ENCODE data around the gene LMCD1. TPM values are rescaled to one million over a fixed set of nuclear protein-coding genes. Genes with fewer than 3 reads are reported as not detected.

LMCD1 gene
- total RNA-seq, 1 donor from 2014 or later, result 1.3 TPM

DNA sequence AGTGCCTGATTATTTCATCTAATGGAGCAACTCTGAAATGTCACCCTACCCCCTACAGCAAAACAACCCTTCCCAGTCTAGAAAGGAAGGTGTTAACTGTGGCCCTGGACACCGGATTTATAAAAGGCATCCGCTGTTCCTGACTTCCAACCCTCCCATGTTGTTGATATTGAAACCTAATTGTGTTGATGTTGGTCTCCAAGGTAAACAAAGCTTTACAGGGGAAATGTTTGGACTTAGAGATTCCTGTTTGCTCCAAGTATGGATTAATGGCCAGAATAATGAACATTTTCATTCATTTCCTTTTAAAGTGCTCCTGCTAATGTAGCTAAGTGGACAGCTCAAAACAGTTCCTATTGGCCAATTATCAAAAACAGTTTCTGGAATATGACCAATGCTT lies 19.4 kb upstream of the LMCD1 start:
- Mint-ChIP-seq H3K36me3 (ENCODE audit: unreplicated experiment) (peaks cover 4% of the 10 kb centered on the region), H3K27ac (ENCODE audit: unreplicated experiment) (no peak overlapping the region), H3K9me3 (ENCODE audit: unreplicated experiment) (no peaks in the 10 kb centered on the region), H3K27me3 (ENCODE audit: unreplicated experiment) (no peaks in the 10 kb centered on the region), H3K4me3 (ENCODE audit: unreplicated experiment) (no peak overlapping the region), H3K4me1 (ENCODE audit: low read depth, unreplicated experiment) (no peaks in the 10 kb centered on the region)
- no peak for TF ChIP-seq CTCF (IDR thresholded peaks at IDR 0.05; ENCODE audit: partially characterized antibody, unreplicated experiment)
- no peak for DNase-seq

DNA sequence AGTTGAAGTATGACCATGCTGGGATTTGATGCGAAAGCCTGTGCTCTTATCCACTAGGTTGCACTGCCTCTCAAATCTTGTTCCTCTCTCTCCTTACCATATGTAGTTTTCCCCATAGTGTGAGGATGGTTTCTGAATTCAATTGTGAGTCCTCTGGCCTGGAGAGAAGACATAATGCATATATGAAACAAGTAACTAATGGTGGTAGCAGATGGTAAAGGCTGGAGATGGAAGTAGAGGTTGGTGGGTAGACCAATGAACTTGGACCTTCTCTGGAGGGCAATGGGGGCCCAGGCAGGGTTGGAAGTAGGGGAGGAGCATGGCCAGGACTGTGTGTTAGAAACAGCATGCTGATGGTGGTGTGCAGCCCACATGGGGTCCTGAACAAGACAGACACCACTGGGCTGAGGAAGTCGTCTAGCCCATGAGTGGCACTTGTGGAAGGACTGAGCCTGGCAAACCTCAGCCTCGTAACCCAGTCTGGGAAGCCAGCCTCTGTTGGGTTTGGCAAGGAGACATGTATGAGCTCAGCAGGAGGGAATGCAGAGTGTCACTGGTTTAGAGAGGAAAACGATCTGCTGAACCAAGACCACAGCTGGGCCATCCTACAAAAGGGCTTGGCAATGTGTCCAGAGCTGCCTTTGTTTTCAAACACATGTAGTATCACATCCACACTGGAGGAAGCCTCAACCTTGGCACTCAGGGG lies 18.5 kb upstream of the LMCD1 start:
- TF ChIP-seq CTCF (IDR thresholded peaks at IDR 0.05; ENCODE audit: partially characterized antibody, unreplicated experiment), result no peak
- H3K4me1 Mint-ChIP-seq (ENCODE audit: low read depth, unreplicated experiment), result no peaks in the 10 kb centered on the region
- H3K4me3 Mint-ChIP-seq (ENCODE audit: unreplicated experiment), result no peak overlapping the region
- DNase-seq, result no peak
- peaks cover 4% of the 10 kb centered on the region for H3K36me3 Mint-ChIP-seq (ENCODE audit: unreplicated experiment)
- H3K27ac Mint-ChIP-seq (ENCODE audit: unreplicated experiment), result no peak overlapping the region
- no peaks in the 10 kb centered on the region for H3K27me3 Mint-ChIP-seq (ENCODE audit: unreplicated experiment)
- H3K9me3 Mint-ChIP-seq (ENCODE audit: unreplicated experiment), result no peaks in the 10 kb centered on the region

- Mint-ChIP-seq H3K27me3 (ENCODE audit: unreplicated experiment) (no peaks in the 10 kb centered on the region), H3K4me1 (ENCODE audit: low read depth, unreplicated experiment) (no peaks in the 10 kb centered on the region), H3K4me3 (ENCODE audit: unreplicated experiment) (no peak overlapping the region), H3K27ac (ENCODE audit: unreplicated experiment) (no peak overlapping the region), H3K36me3 (ENCODE audit: unreplicated experiment) (peaks cover 4% of the 10 kb centered on the region), H3K9me3 (ENCODE audit: unreplicated experiment) (no peaks in the 10 kb centered on the region)
- no peak for DNase-seq
- TF ChIP-seq CTCF (IDR thresholded peaks at IDR 0.05; ENCODE audit: partially characterized antibody, unreplicated experiment), result no peak
These were observed 17.0 kb upstream of the LMCD1 start for GRCh38 chr3:8484409-8485140.

DNA sequence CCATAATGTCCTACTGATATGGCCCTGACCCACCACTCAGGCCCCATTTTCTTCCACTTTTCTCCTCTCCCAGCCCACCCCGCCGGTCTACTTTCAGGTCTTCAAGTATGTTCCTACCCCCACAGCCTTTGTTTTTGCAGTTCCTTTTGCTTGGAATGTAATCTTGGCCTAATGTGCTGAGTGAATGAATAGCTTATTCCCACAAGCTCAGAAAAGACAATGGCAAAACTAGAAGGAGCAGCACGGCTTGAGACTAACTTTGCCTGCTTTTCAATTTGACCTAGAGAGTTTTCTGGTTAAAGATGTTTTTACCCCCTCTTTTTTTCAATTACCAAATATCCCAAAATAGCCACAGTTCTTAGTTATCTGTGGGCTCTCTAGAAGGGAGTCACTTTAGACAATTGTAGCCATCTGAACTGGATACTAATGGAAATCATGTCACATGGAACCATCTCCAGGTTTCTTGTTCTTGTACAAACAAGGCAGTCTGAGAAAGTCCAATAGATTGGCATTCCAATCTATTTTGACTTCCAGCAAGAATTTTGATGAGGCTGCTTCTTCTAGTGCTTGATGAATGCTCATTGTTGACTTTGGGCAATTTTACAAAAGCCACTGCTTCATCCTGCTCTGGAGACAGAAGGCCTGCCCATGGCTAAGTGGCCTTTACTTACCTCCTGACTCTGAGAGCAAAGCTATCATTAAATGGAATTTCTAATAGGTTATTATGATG lies 16.3 kb upstream of the LMCD1 start:
- no peaks in the 10 kb centered on the region for H3K4me1 Mint-ChIP-seq (ENCODE audit: low read depth, unreplicated experiment)
- no peak for DNase-seq
- no peak for TF ChIP-seq CTCF (IDR thresholded peaks at IDR 0.05; ENCODE audit: partially characterized antibody, unreplicated experiment)
- no peaks in the 10 kb centered on the region for H3K27me3 Mint-ChIP-seq (ENCODE audit: unreplicated experiment)
- H3K36me3 Mint-ChIP-seq (ENCODE audit: unreplicated experiment), result peaks cover 4% of the 10 kb centered on the region
- H3K4me3 Mint-ChIP-seq (ENCODE audit: unreplicated experiment), result no peak overlapping the region
- no peaks in the 10 kb centered on the region for H3K9me3 Mint-ChIP-seq (ENCODE audit: unreplicated experiment)
- no peak overlapping the region for H3K27ac Mint-ChIP-seq (ENCODE audit: unreplicated experiment)
